Lower leg skin (tissue), 4 donors: ENCODE data around the gene AUTS2. TPM values are rescaled to one million over a fixed set of nuclear protein-coding genes. Genes with fewer than 3 reads are reported as not detected.

Experiments
- DNase-seq, 2 donors: peaks; one replicate each; pipeline ENCODE4 v3.0.0-alpha.2; 2019; ENCODE audit warnings: low spot score in 2 of 2
- H3K4me3 ChIP-seq: fragments of 200-600 bp; sonication (generic); 2 replicates; pipeline ENCODE4 v1.5.1; 2017; ENCODE audit warnings: mild to moderate bottlenecking, low read depth; ENCODE audit not compliant: poor library complexity, severe bottlenecking
- CTCF ChIP-seq, 3 donors: fragments of 450-650 bp; IDR thresholded peaks; one replicate each; pipeline ENCODE4 v1.5.1; 2016; ENCODE audit warnings: antibody characterized with exemption in 3 of 3, mild to moderate bottlenecking in 3 of 3, moderate library complexity in 2 of 3
- POLR2A ChIP-seq, 2 donors: fragments of 450-650 bp; IDR thresholded peaks; one replicate each; pipeline ENCODE4 v1.6.1; 2016 to 2017; ENCODE audit warnings: antibody characterized with exemption in 2 of 2, mild to moderate bottlenecking in 1 of 2, moderate library complexity in 1 of 2
- WGBS, 2 donors: methylation state at CpG; one replicate each; pipeline ENCODE4 v1.1.5; 2018; 5-methylcytosine and 5-hydroxymethylcytosine counted together
- intact Hi-C: fragments of 100-400 bp; cut with DNase I; formaldehyde crosslinking; loops from one replicate; pipeline ENCODE4 v1.15.0; 2023; ENCODE audit warnings: low total_unique reads
- total RNA-seq, 4 donors: library from RNA; depleted of rRNA; stranded (reverse); fragments of >200 nt; gene quantifications; one replicate each; pipeline ENCODE4 v1.1.0, GENCODE V29; 2016

The AUTS2 gene
- total RNA-seq, 4 donors from 2014 or later = 30.8 to 41.9 (median 40.5) TPM

- H3K4me3 ChIP-seq = no peak overlapping the region
- DNase-seq = no peak
- WGBS, 2 donors = 52 to 60% methylated on average over 4 of the region's 4 CpGs
- intact Hi-C loops = no loop called here
- TF ChIP-seq POLR2A (IDR thresholded peaks at IDR 0.05) = no peak
- no peak for TF ChIP-seq CTCF (IDR thresholded peaks at IDR 0.05)
These were observed 429.6 kb downstream of the AUTS2 start for GRCh38 chr7:70027867-70028266.

DNA sequence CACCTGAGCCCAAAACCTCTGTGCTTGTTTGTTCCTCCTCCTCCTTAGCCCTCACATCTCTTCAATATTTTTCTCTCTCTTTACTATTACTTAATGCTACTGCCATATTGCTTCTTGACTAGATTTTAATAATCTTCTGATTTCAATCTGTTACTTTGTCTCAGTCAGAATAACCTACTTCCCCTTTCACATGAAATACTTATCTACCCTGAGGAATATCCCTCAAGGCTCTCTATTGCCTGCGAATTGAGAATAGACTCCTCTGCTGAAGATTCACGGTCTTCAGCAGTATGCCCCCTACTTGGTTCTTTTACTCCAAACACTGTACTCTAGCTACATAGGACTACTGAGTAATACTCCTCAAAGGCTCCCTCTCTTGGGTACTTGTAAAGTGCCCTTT is 430.3 kb downstream of the AUTS2 start:
- intact Hi-C loops = no loop called here
- H3K4me3 ChIP-seq = no peak overlapping the region
- DNase-seq = no peak
- 86 to 91% methylated on average over 2 of the region's 2 CpGs for WGBS, 2 donors
- TF ChIP-seq POLR2A (IDR thresholded peaks at IDR 0.05) (no peak), CTCF (IDR thresholded peaks at IDR 0.05) (no peak)

- intact Hi-C loops = no loop called here
- WGBS, 2 donors = 88 to 100% methylated on average over 1 of the region's 1 CpG
- TF ChIP-seq POLR2A (IDR thresholded peaks at IDR 0.05) (no peak), CTCF (IDR thresholded peaks at IDR 0.05) (no peak)
- no peak for DNase-seq
- no peak overlapping the region for H3K4me3 ChIP-seq
These were observed 431.7 kb downstream of the AUTS2 start for GRCh38 chr7:70029993-70030392.

DNA sequence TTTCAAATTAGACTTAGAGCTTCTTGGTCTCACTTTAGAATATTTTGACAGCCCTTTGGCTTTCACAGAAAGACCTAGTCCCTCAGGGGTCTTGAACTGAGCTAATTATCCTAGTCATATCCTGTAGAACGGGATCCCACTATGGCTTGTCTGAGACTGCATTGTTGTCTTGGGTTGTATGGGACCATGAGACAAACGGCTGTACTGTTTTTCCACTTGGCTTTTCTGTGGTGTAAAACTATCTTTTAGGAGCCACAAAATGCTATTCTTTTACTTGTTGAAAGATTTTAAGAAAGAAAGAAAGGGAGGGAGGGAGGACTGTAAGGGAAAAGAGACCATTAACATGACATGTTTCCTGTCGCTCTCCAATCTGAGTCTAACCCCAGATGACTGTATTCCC is 432.5 kb downstream of the AUTS2 start:
- intact Hi-C loops = no loop called here
- no peak for DNase-seq
- no peak overlapping the region for H3K4me3 ChIP-seq
- TF ChIP-seq CTCF (IDR thresholded peaks at IDR 0.05) (no peak), POLR2A (IDR thresholded peaks at IDR 0.05) (no peak)
- 84 to 85% methylated on average over 3 of the region's 3 CpGs for WGBS, 2 donors

DNA sequence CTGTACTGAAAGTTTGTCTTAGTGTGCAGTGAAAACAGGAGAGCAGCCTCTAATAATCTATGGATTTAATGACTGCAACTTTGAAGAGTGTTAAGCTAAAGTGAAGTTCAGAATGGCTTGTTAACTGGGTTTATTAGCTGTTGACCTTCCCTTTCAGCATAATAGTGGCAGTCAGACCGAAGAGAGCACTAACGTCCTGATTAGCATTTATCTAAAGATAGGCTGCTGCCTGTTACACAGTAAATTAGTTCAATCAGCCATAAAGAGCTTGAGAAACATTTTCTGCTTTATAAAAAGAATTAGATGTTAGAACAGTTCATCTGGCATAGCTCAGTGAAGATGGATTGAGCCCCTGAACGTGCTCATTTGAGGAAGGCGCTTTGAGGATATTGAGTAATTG is 433.0 kb downstream of the AUTS2 start:
- H3K4me3 ChIP-seq = no peak overlapping the region
- intact Hi-C loops = no loop called here
- no peak for DNase-seq
- TF ChIP-seq POLR2A (IDR thresholded peaks at IDR 0.05) (no peak), CTCF (IDR thresholded peaks at IDR 0.05) (no peak)
- WGBS, 2 donors = 91 to 95% methylated on average over 4 of the region's 4 CpGs

- no peak overlapping the region for H3K4me3 ChIP-seq
- TF ChIP-seq CTCF (IDR thresholded peaks at IDR 0.05) = no peak
- no peak for TF ChIP-seq POLR2A (IDR thresholded peaks at IDR 0.05)
- intact Hi-C loops = no loop called here
These were observed 434.4 kb downstream of the AUTS2 start for GRCh38 chr7:70032649-70033048.

More at GRCh38 chr7:70032649-70033048, 434.4 kb downstream of the AUTS2 start:
- no peak for DNase-seq
